ENCODE data around the gene NAPSA.
A peak's percentile ranks its signal among the peaks of the same experiment; 100 is the strongest.
"Not testable (repeated sequence)": the region's sequence is repeated elsewhere in the genome, so short reads cannot be mapped to it uniquely, and the experiment has no call there.

The NAPSA gene

DNA sequence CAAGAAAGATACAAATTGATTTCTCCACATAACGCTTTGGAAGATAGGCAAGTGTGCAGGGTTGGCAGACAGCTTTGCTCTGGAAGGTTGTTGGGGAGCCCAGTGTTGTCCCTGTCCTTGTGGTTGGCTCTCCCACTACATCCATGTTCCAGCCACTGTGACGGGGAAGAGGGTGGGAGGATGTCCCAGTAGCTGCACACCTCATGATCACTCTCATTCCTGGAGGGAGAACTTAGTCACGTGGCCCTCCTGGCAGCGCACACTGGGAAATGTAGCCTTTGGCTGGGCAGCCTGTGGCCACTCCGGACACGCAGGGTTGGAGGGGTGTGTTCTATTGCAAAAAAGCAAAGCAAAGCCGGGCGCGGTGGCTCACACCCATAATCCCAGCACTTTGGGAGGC, 28.6 kb upstream of the NAPSA start:
- Histone ChIP-seq H3K36me3 (ENCODE audit: insufficient read depth, low read length) (peaks cover 6% of the 10 kb centered on the region), H2AFZ (ENCODE audit: low read depth, low read length) (no peak overlapping the region), H3K27me3 (ENCODE audit: insufficient read depth, low read length) (no peaks in the 10 kb centered on the region), H3K4me3 (ENCODE audit: low read length) (no peak overlapping the region), H3K9me3 (ENCODE audit: low read length) (peaks cover 12% of the 10 kb centered on the region), H3K4me1 (ENCODE audit: insufficient read depth, low read length) (no peaks in the 10 kb centered on the region)

GRCh38 chr19:50393589-50393988, 28.1 kb upstream of the NAPSA start:
- Histone ChIP-seq H2AFZ (ENCODE audit: low read depth, low read length) (no peak overlapping the region), H3K4me1 (ENCODE audit: insufficient read depth, low read length) (no peaks in the 10 kb centered on the region), H3K27me3 (ENCODE audit: insufficient read depth, low read length) (no peaks in the 10 kb centered on the region), H3K4me3 (ENCODE audit: low read length) (no peak overlapping the region), H3K36me3 (ENCODE audit: insufficient read depth, low read length) (peaks cover 6% of the 10 kb centered on the region), H3K9me3 (ENCODE audit: low read length) (peaks cover 12% of the 10 kb centered on the region)

- no peaks in the 10 kb centered on the region for H3K4me1 ChIP-seq (ENCODE audit: insufficient read depth, low read length)
- peaks cover 12% of the 10 kb centered on the region for H3K36me3 ChIP-seq (ENCODE audit: insufficient read depth, low read length)
- H3K4me3 ChIP-seq (ENCODE audit: low read length), result no peak overlapping the region
- H3K27me3 ChIP-seq (ENCODE audit: insufficient read depth, low read length), result no peaks in the 10 kb centered on the region
- H3K9me3 ChIP-seq (ENCODE audit: low read length), result peaks cover 12% of the 10 kb centered on the region
- H2AFZ ChIP-seq (ENCODE audit: low read depth, low read length), result no peak overlapping the region
These were observed 27.3 kb upstream of the NAPSA start for GRCh38 chr19:50392759-50393158.

DNA sequence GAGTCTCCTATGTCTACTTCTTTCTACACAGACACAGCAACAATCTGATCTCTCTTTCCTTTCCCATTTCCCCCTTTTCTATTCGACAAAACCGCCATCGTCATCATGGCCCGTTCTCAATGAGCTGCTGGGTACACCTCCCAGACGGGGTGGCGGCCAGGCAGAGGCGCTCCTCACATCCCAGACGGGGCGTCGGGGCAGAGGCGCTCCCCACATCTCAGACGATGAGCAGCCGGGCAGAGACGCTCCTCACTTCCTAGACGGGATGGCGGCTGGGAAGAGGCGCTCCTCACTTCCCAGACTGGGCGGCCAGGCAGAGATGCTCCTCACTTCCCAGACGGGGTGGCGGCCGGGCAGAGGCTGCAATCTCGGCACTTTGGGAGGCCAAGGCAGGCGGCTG, 25.5 kb upstream of the NAPSA start:
- H3K4me1 ChIP-seq (ENCODE audit: insufficient read depth, low read length); H2AFZ ChIP-seq (ENCODE audit: low read depth, low read length); H3K27me3 ChIP-seq (ENCODE audit: insufficient read depth, low read length); H3K4me3 ChIP-seq (ENCODE audit: low read length): not testable (repeated sequence)
- H3K9me3 ChIP-seq (ENCODE audit: low read length), result peaks cover 12% of the 10 kb centered on the region
- peaks cover 24% of the 10 kb centered on the region for H3K36me3 ChIP-seq (ENCODE audit: insufficient read depth, low read length)

- H3K36me3 ChIP-seq (ENCODE audit: insufficient read depth, low read length), result peaks cover 24% of the 10 kb centered on the region
- H3K9me3 ChIP-seq (ENCODE audit: low read length), result peaks cover 12% of the 10 kb centered on the region
- H3K4me3 ChIP-seq (ENCODE audit: low read length); H2AFZ ChIP-seq (ENCODE audit: low read depth, low read length); H3K27me3 ChIP-seq (ENCODE audit: insufficient read depth, low read length); H3K4me1 ChIP-seq (ENCODE audit: insufficient read depth, low read length): not testable (repeated sequence)
These were observed 24.9 kb upstream of the NAPSA start for GRCh38 chr19:50390295-50390694.

GRCh38 chr19:50387868-50388245, 22.4 kb upstream of the NAPSA start:
- Histone ChIP-seq H2AFZ (ENCODE audit: low read depth, low read length) (no peak overlapping the region), H3K4me1 (ENCODE audit: insufficient read depth, low read length) (peaks cover 18% of the 10 kb centered on the region), H3K9me3 (ENCODE audit: low read length) (peaks cover 4% of the 10 kb centered on the region), H3K4me3 (ENCODE audit: low read length) (no peak overlapping the region), H3K27me3 (ENCODE audit: insufficient read depth, low read length) (no peaks in the 10 kb centered on the region), H3K36me3 (ENCODE audit: insufficient read depth, low read length) (peaks cover 21% of the 10 kb centered on the region)

- Histone ChIP-seq H3K4me3 (ENCODE audit: low read length) (no peak overlapping the region), H3K27me3 (ENCODE audit: insufficient read depth, low read length) (no peaks in the 10 kb centered on the region), H3K9me3 (ENCODE audit: low read length) (peaks cover 2% of the 10 kb centered on the region), H2AFZ (ENCODE audit: low read depth, low read length) (no peak overlapping the region), H3K36me3 (ENCODE audit: insufficient read depth, low read length) (peaks cover 21% of the 10 kb centered on the region), H3K4me1 (ENCODE audit: insufficient read depth, low read length) (peaks cover 18% of the 10 kb centered on the region)
These were observed 21.9 kb upstream of the NAPSA start for GRCh38 chr19:50387176-50387867.

DNA sequence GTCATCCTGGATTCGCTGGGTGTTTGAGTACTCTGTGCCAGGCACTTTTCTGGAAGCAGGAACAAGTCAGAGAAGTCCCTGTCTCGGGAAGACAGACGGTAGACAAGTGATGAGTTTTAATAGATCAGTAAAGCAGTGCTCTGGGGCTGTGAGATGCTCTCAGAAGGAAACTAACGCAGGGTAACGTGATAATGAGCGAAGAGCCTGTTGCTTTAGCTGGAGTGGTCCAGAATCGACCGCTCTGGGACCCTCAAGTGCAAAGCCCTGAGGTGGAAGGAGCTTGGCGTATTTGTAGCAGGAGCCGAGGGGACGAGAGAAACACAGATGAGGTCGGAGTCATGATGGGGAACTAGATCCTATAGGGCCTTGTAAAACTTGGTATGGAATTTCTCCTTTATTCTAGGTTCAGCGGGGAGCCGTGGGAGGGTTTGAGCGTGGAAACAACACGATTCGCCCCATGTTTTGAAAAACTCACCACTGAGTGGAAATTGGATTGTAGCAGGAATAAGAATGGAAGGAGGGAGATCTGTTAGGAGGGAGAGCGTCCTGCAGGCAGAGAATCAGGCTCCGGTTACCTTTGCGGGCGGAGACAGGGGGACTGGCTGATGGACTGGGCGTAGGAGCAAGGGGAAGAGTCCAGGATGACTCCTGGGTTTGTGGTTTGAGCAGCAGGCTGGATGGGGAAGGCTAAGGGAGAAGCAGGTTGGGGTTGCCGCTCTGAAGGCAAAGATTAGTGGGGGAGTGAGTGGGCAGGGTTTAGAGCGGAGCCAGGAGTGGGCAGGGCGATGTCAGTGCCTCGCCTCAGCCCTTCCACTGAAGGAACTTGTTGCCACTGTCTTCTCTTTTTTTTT, 19.5 kb upstream of the NAPSA start:
- Histone ChIP-seq H3K9me3 (ENCODE audit: low read length) (no peaks in the 10 kb centered on the region), H3K36me3 (ENCODE audit: insufficient read depth, low read length) (peaks cover 41% of the 10 kb centered on the region), H3K27me3 (ENCODE audit: insufficient read depth, low read length) (no peaks in the 10 kb centered on the region), H3K4me3 (ENCODE audit: low read length) (peak overlapping the region; percentile 73), H2AFZ (ENCODE audit: low read depth, low read length) (peak overlapping the region; percentile 35), H3K4me1 (ENCODE audit: insufficient read depth, low read length) (peaks cover 18% of the 10 kb centered on the region)

- Histone ChIP-seq H3K36me3 (ENCODE audit: insufficient read depth, low read length) (peaks cover 50% of the 10 kb centered on the region), H3K9me3 (ENCODE audit: low read length) (no peaks in the 10 kb centered on the region), H3K27me3 (ENCODE audit: insufficient read depth, low read length) (no peaks in the 10 kb centered on the region), H3K4me1 (ENCODE audit: insufficient read depth, low read length) (peaks cover 18% of the 10 kb centered on the region), H3K4me3 (ENCODE audit: low read length) (peak within 1 kb of the TSS; percentile 73), H2AFZ (ENCODE audit: low read depth, low read length) (peak within 1 kb of the TSS; percentile 35)
These were observed 18.6 kb upstream of the NAPSA start, which contains the start of gene POLD1 for GRCh38 chr19:50383852-50384684. Gene POLD1, plus strand, starts transcription at chr19:50384347. Its CDS starts 14,505 bp downstream, at chr19:50398852.

DNA sequence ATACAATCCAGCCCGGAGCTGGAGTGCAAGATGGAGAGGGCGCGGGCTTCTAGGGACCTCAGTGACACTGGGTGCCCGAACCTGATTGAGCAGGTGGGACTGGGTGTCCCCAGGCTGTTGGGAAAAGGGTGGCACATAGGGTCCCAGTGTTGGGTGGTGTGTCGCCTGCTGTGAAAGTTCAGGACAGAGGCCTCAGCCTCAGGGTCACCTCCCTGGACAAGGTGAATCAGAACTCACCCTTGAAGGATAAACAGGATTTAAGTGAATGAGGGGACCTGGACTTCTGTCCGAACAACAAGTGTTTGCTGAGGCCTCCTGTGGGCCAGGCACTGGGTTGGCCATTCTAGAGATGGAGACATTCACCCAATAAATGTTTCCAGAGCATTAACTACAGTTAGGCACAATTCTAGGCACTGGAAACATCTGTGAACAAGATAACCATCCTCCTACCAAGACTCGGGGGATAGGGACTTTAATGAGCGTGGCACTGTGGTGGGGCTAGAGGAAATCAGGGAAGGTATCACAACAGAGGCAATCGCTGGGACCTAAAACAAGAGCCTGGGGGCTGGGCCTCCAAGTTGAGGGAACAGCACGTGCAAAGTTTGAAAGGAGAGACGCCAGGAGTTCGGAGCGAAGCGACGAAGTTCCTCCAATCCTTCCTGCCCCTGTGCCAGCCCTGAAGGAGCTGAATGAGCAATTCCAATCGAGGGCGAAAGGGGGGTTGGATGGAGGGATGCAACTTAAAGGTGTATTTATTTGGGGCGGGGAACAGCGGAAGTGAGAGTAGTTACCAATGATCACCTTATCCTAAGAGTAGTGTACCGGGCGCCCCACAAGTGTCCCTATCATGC, 17.8 kb upstream of the NAPSA start:
- Histone ChIP-seq H3K4me3 (ENCODE audit: low read length) (peak overlapping the region; percentile 73), H3K36me3 (ENCODE audit: insufficient read depth, low read length) (peaks cover 55% of the 10 kb centered on the region), H3K4me1 (ENCODE audit: insufficient read depth, low read length) (peaks cover 18% of the 10 kb centered on the region), H2AFZ (ENCODE audit: low read depth, low read length) (no peak overlapping the region), H3K27me3 (ENCODE audit: insufficient read depth, low read length) (no peaks in the 10 kb centered on the region), H3K9me3 (ENCODE audit: low read length) (no peaks in the 10 kb centered on the region)

DNA sequence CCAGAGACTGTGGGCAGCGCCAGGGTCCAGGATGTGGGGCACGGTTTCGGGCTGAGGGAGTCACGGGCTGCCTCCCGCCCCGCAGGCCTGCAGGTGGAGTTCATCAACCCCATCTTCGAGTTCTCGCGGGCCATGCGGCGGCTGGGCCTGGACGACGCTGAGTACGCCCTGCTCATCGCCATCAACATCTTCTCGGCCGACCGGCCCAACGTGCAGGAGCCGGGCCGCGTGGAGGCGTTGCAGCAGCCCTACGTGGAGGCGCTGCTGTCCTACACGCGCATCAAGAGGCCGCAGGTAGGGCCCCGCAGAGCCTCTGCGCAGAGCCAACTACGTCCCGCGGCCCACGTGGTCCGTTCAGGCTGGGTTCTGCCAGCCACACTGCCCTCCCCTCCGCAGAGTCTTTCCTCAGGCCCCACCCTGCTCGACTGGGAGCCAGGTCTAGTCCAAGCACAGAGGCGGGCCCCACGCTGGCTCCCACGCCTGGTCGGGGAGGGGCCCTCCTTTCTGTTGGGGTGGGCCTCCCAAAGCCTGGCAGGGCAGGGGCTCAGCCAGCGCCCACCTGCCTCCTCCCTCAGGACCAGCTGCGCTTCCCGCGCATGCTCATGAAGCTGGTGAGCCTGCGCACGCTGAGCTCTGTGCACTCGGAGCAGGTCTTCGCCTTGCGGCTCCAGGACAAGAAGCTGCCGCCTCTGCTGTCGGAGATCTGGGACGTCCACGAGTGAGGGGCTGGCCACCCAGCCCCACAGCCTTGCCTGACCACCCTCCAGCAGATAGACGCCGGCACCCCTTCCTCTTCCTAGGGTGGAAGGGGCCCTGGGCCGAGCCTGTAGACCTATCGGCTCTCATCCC, 16.7 kb upstream of the NAPSA start:
- Histone ChIP-seq H3K27me3 (ENCODE audit: insufficient read depth, low read length) (no peaks in the 10 kb centered on the region), H3K4me3 (ENCODE audit: low read length) (no peak overlapping the region), H3K9me3 (ENCODE audit: low read length) (no peaks in the 10 kb centered on the region), H3K36me3 (ENCODE audit: insufficient read depth, low read length) (peaks cover 50% of the 10 kb centered on the region), H3K4me1 (ENCODE audit: insufficient read depth, low read length) (peaks cover 18% of the 10 kb centered on the region), H2AFZ (ENCODE audit: low read depth, low read length) (no peak overlapping the region)

GRCh38 chr19:50380751-50381151, 15.3 kb upstream of the NAPSA start:
- Histone ChIP-seq H3K4me3 (ENCODE audit: low read length) (no peak overlapping the region), H3K4me1 (ENCODE audit: insufficient read depth, low read length) (peaks cover 18% of the 10 kb centered on the region), H3K9me3 (ENCODE audit: low read length) (no peaks in the 10 kb centered on the region), H3K27me3 (ENCODE audit: insufficient read depth, low read length) (no peaks in the 10 kb centered on the region), H2AFZ (ENCODE audit: low read depth, low read length) (no peak overlapping the region), H3K36me3 (ENCODE audit: insufficient read depth, low read length) (peaks cover 44% of the 10 kb centered on the region)
